ENCODE results near the gene F11. TPM values are rescaled to one million over a fixed set of nuclear protein-coding genes. Genes with fewer than 3 reads are reported as not detected.

Gene F11
- total and polyA plus RNA-seq, 2 of the 13 experiments (the other 11 are each of a cell fraction or from before 2014, with no cell fraction given): 35.1 to 58.0 TPM

DNA sequence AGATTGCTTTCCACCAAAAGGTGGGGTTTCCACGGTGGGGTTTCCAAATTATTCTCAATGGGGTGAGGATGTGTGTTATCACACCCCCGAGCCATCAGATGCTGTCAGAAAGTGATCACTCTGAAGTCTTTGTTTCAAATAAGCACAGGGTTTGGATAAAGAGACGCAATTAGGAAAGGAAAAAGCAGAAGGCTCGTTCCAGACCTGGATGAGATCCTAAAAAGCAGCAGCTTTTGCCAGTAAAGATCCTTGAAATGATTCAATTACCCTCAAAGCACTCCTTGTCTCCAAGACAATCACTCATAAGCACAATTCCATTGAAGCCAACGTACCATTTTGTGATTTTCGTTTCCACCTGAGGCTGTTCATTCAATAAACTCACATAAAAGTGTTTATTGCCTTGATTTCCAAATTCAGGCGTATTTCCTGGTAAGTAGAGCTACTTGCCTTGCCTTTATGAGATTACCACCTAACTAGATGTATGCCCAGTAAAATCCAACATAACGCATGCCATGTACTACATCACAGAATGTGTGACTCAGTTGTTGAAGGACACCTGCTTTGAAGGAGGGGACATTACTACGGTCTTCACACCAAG, 5.2 kb downstream of the F11 start:
- H4K20me1 ChIP-seq (ENCODE audit: insufficient read depth, low read length): no peaks in the 10 kb centered on the region
- peaks cover 14% of the 10 kb centered on the region; the same call in 1 of the 2 replicates for H3K4me1 ChIP-seq (ENCODE audit: insufficient read depth, low read length)
- FAIRE-seq (no peak), ATAC-seq (no peak), DNase-seq (ENCODE audit: low spot score) (no peak)
- WGBS (ENCODE audit: low lambda C conversion rate): 96% methylated on average over 9 of the region's 9 CpGs
- POLR2A ChIA-PET: interaction anchor here (1.1 kb wide), 1 partner anchor 11 kb away, joined by 3 read pairs; no protein-coding TSS in a partner anchor
- TF ChIP-seq, protein P1, sequence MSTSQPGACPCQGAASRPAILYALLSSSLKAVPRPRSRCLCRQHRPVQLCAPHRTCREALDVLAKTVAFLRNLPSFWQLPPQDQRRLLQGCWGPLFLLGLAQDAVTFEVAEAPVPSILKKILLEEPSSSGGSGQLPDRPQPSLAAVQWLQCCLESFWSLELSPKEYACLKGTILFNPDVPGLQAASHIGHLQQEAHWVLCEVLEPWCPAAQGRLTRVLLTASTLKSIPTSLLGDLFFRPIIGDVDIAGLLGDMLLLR (CRISPR knock-in tag; IDR thresholded peaks at IDR 0.05): no peak
- TF ChIP-seq ZNF333 (CRISPR knock-in tag; IDR thresholded peaks at IDR 0.05; ENCODE audit: borderline replicate concordance) (no peak), ZNF136 (CRISPR knock-in tag; IDR thresholded peaks at IDR 0.05; ENCODE audit: low read depth) (no peak), ZNF713 (CRISPR knock-in tag; IDR thresholded peaks at IDR 0.05) (no peak), ETV6 (CRISPR knock-in tag; conservative IDR thresholded peaks at IDR 0.05) (no peak), NCOA5 (CRISPR knock-in tag; IDR thresholded peaks at IDR 0.05) (no peak)
- no peaks in the 10 kb centered on the region for H3K9me3 ChIP-seq (ENCODE audit: low read length)
- CTCF ChIA-PET (ENCODE audit: low intra/inter-chr PET ratio, low total read pairs): no interaction called here
- no TSS peak for BruUV-seq (replicated peaks)
- no peak overlapping the region for H3K9ac ChIP-seq (ENCODE audit: insufficient read depth, low read depth, low read length)
- H3K4me2 ChIP-seq (ENCODE audit: low read depth, low read length): no peak overlapping the region
- 0 out of 5 replicates have a peak, but pooled peaks cover 0 to 14% of the 10 kb centered on the region in 2 experiments for H3K36me3 ChIP-seq (replicated peaks in 1 of 2; ENCODE audit: control insufficient read depth in 1 of 2, insufficient read depth in 2 of 2, low read length in 2 of 2)
- intact Hi-C loops (cut with micrococcal nuclease; ENCODE audit: unreplicated experiment) (no loop called here), in situ Hi-C loops (cut with HindIII; ENCODE audit: extremely low pct_ligation_motif_present, low pct_unique_long_range_greater_than_20kb) (no loop called here)
- no peak overlapping the region for H2AFZ ChIP-seq (ENCODE audit: low read length)
- H3K4me3 ChIP-seq (replicated peaks in 1 of 3; ENCODE audit: insufficient read depth in 1 of 3, low read depth in 2 of 3, low read length in 3 of 3): no peak overlapping the region
- H3K27ac ChIP-seq (ENCODE audit: extremely low read length, insufficient read depth, low read length): no peak overlapping the region
- no peaks in the 10 kb centered on the region for H3K27me3 ChIP-seq (ENCODE audit: control insufficient read depth in 1 of 2, insufficient read depth in 2 of 2, low read length in 2 of 2)
- H3K79me2 ChIP-seq (ENCODE audit: insufficient read depth, low read length): peaks cover 9% of the 10 kb centered on the region

- intact Hi-C loops (cut with micrococcal nuclease; ENCODE audit: unreplicated experiment) (no loop called here), in situ Hi-C loops (cut with HindIII; ENCODE audit: extremely low pct_ligation_motif_present, low pct_unique_long_range_greater_than_20kb) (no loop called here)
- no peak for TF ChIP-seq NFIC (IDR thresholded peaks at IDR 0.05; ENCODE audit: low read length)
- TF ChIP-seq BCL6 (CRISPR knock-in tag; IDR thresholded peaks at IDR 0.05): no peak
- FAIRE-seq (no peak), DNase-seq (ENCODE audit: low spot score) (no peak), ATAC-seq (no peak)
- Histone ChIP-seq H3K9ac (ENCODE audit: insufficient read depth, low read depth, low read length) (no peak overlapping the region), H3K9me3 (ENCODE audit: low read length) (no peaks in the 10 kb centered on the region), H3K36me3 (replicated peaks in 1 of 2; ENCODE audit: control insufficient read depth in 1 of 2, insufficient read depth in 2 of 2, low read length in 2 of 2) (peaks cover 0 to 14% of the 10 kb centered on the region in 2 experiments; a peak in 1 of 5 replicates), H3K4me3 (replicated peaks in 1 of 3; ENCODE audit: insufficient read depth in 1 of 3, low read depth in 2 of 3, low read length in 3 of 3) (no peak overlapping the region), H2AFZ (ENCODE audit: low read length) (no peak overlapping the region), H3K27ac (ENCODE audit: extremely low read length, insufficient read depth, low read length) (no peak overlapping the region), H3K4me2 (ENCODE audit: low read depth, low read length) (no peak overlapping the region), H3K79me2 (ENCODE audit: insufficient read depth, low read length) (no peaks in the 10 kb centered on the region), H3K4me1 (ENCODE audit: insufficient read depth, low read length) (peaks cover 4% of the 10 kb centered on the region; the same call in 1 of the 2 replicates), H4K20me1 (ENCODE audit: insufficient read depth, low read length) (no peaks in the 10 kb centered on the region), H3K27me3 (ENCODE audit: control insufficient read depth in 1 of 2, insufficient read depth in 2 of 2, low read length in 2 of 2) (no peaks in the 10 kb centered on the region)
- no TSS peak for BruUV-seq (replicated peaks)
- WGBS (ENCODE audit: low lambda C conversion rate): 97% methylated on average over 4 of the region's 4 CpGs
- ChIA-PET POLR2A (no interaction called here), CTCF (ENCODE audit: low intra/inter-chr PET ratio, low total read pairs) (no interaction called here)
These were observed 6.9 kb downstream of the F11 start for GRCh38 chr4:186272699-186273391.

Measured in HepG2 (cell line).